ENCODE measurements around the gene PTPRT. TPM values are rescaled to one million over a fixed set of nuclear protein-coding genes. Genes with fewer than 3 reads are reported as not detected.

Gene PTPRT
- total RNA-seq, 1 donor from 2014 or later, result not detected

- H3K9me3 Mint-ChIP-seq (ENCODE audit: unreplicated experiment), result peaks cover 4% of the 10 kb centered on the region
- DNase-seq (ENCODE audit: extremely low spot score, unreplicated experiment), result no peak
- TF ChIP-seq CTCF (IDR thresholded peaks at IDR 0.05), result no peak
- H3K36me3 Mint-ChIP-seq (ENCODE audit: unreplicated experiment), result no peaks in the 10 kb centered on the region
- H3K4me1 Mint-ChIP-seq (ENCODE audit: unreplicated experiment), result no peaks in the 10 kb centered on the region
- no peaks in the 10 kb centered on the region for H3K27me3 Mint-ChIP-seq (ENCODE audit: unreplicated experiment)
- H3K4me3 Mint-ChIP-seq (ENCODE audit: unreplicated experiment), result no peak overlapping the region
- H3K27ac Mint-ChIP-seq (ENCODE audit: unreplicated experiment), result no peak overlapping the region
Measured at GRCh38 chr20:42067596-42067995, 1122.1 kb downstream of the PTPRT start.

GRCh38 chr20:42067174-42067573, 1122.5 kb downstream of the PTPRT start:
- Mint-ChIP-seq H3K27me3 (ENCODE audit: unreplicated experiment) (no peaks in the 10 kb centered on the region), H3K4me1 (ENCODE audit: unreplicated experiment) (no peaks in the 10 kb centered on the region), H3K4me3 (ENCODE audit: unreplicated experiment) (no peak overlapping the region), H3K36me3 (ENCODE audit: unreplicated experiment) (no peaks in the 10 kb centered on the region), H3K9me3 (ENCODE audit: unreplicated experiment) (no peaks in the 10 kb centered on the region), H3K27ac (ENCODE audit: unreplicated experiment) (no peak overlapping the region)
- no peak for TF ChIP-seq CTCF (IDR thresholded peaks at IDR 0.05)
- no peak for DNase-seq (ENCODE audit: extremely low spot score, unreplicated experiment)

GRCh38 chr20:42063141-42063540, 1126.6 kb downstream of the PTPRT start:
- H3K4me3 Mint-ChIP-seq (ENCODE audit: unreplicated experiment), result no peak overlapping the region
- H3K27me3 Mint-ChIP-seq (ENCODE audit: unreplicated experiment), result no peaks in the 10 kb centered on the region
- no peaks in the 10 kb centered on the region for H3K4me1 Mint-ChIP-seq (ENCODE audit: unreplicated experiment)
- H3K36me3 Mint-ChIP-seq (ENCODE audit: unreplicated experiment), result no peaks in the 10 kb centered on the region
- no peaks in the 10 kb centered on the region for H3K9me3 Mint-ChIP-seq (ENCODE audit: unreplicated experiment)
- H3K27ac Mint-ChIP-seq (ENCODE audit: unreplicated experiment), result no peak overlapping the region
- no peak for DNase-seq (ENCODE audit: extremely low spot score, unreplicated experiment)
- TF ChIP-seq CTCF (IDR thresholded peaks at IDR 0.05), result no peak

GRCh38 chr20:42053350-42053749, 1136.4 kb downstream of the PTPRT start:
- Mint-ChIP-seq H3K4me1 (ENCODE audit: unreplicated experiment) (no peaks in the 10 kb centered on the region), H3K27me3 (ENCODE audit: unreplicated experiment) (no peaks in the 10 kb centered on the region), H3K36me3 (ENCODE audit: unreplicated experiment) (no peaks in the 10 kb centered on the region), H3K27ac (ENCODE audit: unreplicated experiment) (no peak overlapping the region), H3K9me3 (ENCODE audit: unreplicated experiment) (no peaks in the 10 kb centered on the region), H3K4me3 (ENCODE audit: unreplicated experiment) (no peak overlapping the region)
- TF ChIP-seq CTCF (IDR thresholded peaks at IDR 0.05), result no peak
- no peak for DNase-seq (ENCODE audit: extremely low spot score, unreplicated experiment)

- no peak for TF ChIP-seq CTCF (IDR thresholded peaks at IDR 0.05)
- no peaks in the 10 kb centered on the region for H3K27me3 Mint-ChIP-seq (ENCODE audit: unreplicated experiment)
- no peak overlapping the region for H3K27ac Mint-ChIP-seq (ENCODE audit: unreplicated experiment)
- no peak overlapping the region for H3K4me3 Mint-ChIP-seq (ENCODE audit: unreplicated experiment)
- H3K9me3 Mint-ChIP-seq (ENCODE audit: unreplicated experiment), result no peaks in the 10 kb centered on the region
- no peaks in the 10 kb centered on the region for H3K4me1 Mint-ChIP-seq (ENCODE audit: unreplicated experiment)
- no peak for DNase-seq (ENCODE audit: extremely low spot score, unreplicated experiment)
- H3K36me3 Mint-ChIP-seq (ENCODE audit: unreplicated experiment), result no peaks in the 10 kb centered on the region
Measured at GRCh38 chr20:42051921-42052320, 1137.8 kb downstream of the PTPRT start.
